Ascending aorta (tissue), 2 donors: Measurements from ENCODE around the gene ADD1. TPM values are rescaled to one million over a fixed set of nuclear protein-coding genes. Genes with fewer than 3 reads are reported as not detected.

Experiments
- DNase-seq, 2 donors: peaks; one replicate each; pipeline ENCODE4 v3.0.0-alpha.2; 2019; ENCODE audit warnings: low spot score in 2 of 2
- H3K27ac ChIP-seq, 2 donors: fragments of 200-600 bp; sonication (generic); one replicate each; pipeline ENCODE4 v1.5.1; 2016 to 2017; ENCODE audit warnings: mild to moderate bottlenecking in 1 of 2
- H3K27me3 ChIP-seq: fragments of 200-600 bp; sonication (generic); one replicate; pipeline ENCODE4 v1.5.1; 2017
- H3K36me3 ChIP-seq, 2 donors: fragments of 200-600 bp; sonication (generic); one replicate each; pipeline ENCODE4 v1.5.1; 2016
- H3K4me1 ChIP-seq, 2 donors: fragments of 200-600 bp; sonication (generic); one replicate each; pipeline ENCODE4 v1.5.1; 2016 to 2017; ENCODE audit warnings: mild to moderate bottlenecking in 1 of 2
- H3K4me3 ChIP-seq, 2 donors: fragments of 200-600 bp; sonication (generic); one replicate each; pipeline ENCODE4 v1.5.1; 2016 to 2017; ENCODE audit warnings: mild to moderate bottlenecking in 1 of 2
- H3K9me3 ChIP-seq, 2 donors: fragments of 200-600 bp; sonication (generic); one replicate each; pipeline ENCODE4 v1.5.1; 2016
- intact Hi-C: fragments of 100-400 bp; cut with DNase I; formaldehyde crosslinking; loops from one replicate; pipeline ENCODE4 v1.15.1; 2023
- total RNA-seq: library from RNA; depleted of rRNA; stranded (reverse); fragments of >200 nt; gene quantifications from one replicate; pipeline ENCODE4 v1.1.0, GENCODE V29; 2016
- TF ChIP-seq, protein P1 (sequence below), 3 experiments: fragments of 200-600 bp in 2 of 3; fragments of 450-650 bp in 1 of 3; sonication (generic) in 2 of 3; IDR thresholded peaks; one replicate each; pipeline ENCODE4 v1.5.1; 2016 to 2019; ENCODE audit warnings: antibody characterized with exemption in 3 of 3, mild to moderate bottlenecking in 1 of 3, moderate library complexity in 1 of 3

Gene ADD1
- total RNA-seq, 1 donor from 2014 or later, result 261 TPM

DNA sequence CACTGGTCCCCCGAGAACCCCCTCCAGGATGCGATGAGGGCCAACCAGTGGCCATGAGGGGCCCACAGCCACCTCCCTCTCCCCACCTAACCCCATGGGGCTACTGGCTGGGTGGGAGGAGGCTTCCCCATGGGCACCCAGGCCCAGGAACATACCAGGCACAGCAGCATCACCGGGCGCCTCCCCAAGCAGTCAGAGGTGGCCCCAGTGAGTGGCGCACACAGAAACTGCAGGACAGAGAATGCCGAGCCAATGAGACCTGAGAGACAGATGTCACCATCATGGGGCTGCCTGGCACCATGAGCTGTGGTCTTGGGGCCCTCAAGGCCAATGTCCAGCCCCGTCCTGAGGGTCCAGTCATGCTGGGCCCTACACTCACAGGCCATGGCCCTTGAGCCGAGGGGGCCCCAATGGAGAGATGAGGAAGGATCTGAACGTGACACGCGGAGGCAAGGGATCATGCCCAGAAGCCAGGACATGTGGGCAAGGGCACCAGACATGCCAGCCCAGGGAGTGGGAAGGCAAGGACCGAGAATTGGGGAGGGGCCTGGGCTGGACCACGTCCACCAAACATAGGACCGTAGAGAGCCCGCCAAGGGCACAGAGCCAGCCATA lies 89.4 kb downstream of the ADD1 start:
- Histone ChIP-seq H3K4me1 (peaks cover 0 to 21% of the 10 kb centered on the region in 2 donors), H3K4me3 (peak overlapping the region; percentile 59 to 76), H3K36me3 (peaks cover 26 to 48% of the 10 kb centered on the region in 2 donors), H3K9me3 (no peaks in the 10 kb centered on the region), H3K27ac (peak overlapping the region; percentile 77 to 79), H3K27me3 (no peaks in the 10 kb centered on the region)
- no peak for DNase-seq
- intact Hi-C loops, result loop anchor here (10.0 kb wide), 1 partner anchor 468 kb away; the partner anchor contains the start of gene RNF4
- TF ChIP-seq, protein P1, sequence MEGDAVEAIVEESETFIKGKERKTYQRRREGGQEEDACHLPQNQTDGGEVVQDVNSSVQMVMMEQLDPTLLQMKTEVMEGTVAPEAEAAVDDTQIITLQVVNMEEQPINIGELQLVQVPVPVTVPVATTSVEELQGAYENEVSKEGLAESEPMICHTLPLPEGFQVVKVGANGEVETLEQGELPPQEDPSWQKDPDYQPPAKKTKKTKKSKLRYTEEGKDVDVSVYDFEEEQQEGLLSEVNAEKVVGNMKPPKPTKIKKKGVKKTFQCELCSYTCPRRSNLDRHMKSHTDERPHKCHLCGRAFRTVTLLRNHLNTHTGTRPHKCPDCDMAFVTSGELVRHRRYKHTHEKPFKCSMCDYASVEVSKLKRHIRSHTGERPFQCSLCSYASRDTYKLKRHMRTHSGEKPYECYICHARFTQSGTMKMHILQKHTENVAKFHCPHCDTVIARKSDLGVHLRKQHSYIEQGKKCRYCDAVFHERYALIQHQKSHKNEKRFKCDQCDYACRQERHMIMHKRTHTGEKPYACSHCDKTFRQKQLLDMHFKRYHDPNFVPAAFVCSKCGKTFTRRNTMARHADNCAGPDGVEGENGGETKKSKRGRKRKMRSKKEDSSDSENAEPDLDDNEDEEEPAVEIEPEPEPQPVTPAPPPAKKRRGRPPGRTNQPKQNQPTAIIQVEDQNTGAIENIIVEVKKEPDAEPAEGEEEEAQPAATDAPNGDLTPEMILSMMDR (IDR thresholded peaks at IDR 0.05), result no peak

DNA sequence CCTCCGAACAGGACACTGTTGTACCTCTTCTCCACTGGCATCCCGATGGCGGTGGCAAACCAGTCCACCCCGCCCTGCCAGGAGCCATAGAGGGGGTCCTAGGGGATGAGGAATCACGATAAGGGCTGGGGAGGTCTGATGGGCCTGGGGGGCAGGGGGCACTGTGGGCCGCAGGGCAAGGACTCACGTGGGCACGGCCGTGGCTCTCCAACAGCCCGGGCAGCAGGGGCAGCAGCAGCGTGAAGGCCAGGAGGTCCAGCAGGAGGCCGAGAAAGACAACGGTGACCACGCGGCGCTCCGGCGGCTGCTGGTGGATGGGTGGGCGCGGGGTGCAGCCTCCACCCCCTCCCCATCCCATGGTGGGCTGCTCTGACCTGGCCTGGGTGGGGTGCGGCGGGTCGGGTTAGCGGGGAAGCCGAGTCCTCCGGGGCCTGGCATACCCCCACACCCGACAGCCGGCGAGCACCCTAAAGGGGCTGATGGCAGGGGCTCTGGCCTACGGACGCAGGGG lies 90.0 kb downstream of the ADD1 start:
- Histone ChIP-seq H3K27ac (peak overlapping the region; percentile 77 to 79), H3K36me3 (peaks cover 24 to 47% of the 10 kb centered on the region in 2 donors), H3K4me3 (peak overlapping the region; percentile 59 to 76), H3K9me3 (no peaks in the 10 kb centered on the region), H3K4me1 (peaks cover 0 to 21% of the 10 kb centered on the region in 2 donors), H3K27me3 (no peaks in the 10 kb centered on the region)
- TF ChIP-seq, protein P1 (IDR thresholded peaks at IDR 0.05), result no peak
- intact Hi-C loops, result loop anchor here (1.0 to 10.0 kb wide), 5 partner anchors 30 to 469 kb away; partner anchors contain the start of genes ADD1, GRK4, HTT and HTT-AS
- DNase-seq, result no peak

DNA sequence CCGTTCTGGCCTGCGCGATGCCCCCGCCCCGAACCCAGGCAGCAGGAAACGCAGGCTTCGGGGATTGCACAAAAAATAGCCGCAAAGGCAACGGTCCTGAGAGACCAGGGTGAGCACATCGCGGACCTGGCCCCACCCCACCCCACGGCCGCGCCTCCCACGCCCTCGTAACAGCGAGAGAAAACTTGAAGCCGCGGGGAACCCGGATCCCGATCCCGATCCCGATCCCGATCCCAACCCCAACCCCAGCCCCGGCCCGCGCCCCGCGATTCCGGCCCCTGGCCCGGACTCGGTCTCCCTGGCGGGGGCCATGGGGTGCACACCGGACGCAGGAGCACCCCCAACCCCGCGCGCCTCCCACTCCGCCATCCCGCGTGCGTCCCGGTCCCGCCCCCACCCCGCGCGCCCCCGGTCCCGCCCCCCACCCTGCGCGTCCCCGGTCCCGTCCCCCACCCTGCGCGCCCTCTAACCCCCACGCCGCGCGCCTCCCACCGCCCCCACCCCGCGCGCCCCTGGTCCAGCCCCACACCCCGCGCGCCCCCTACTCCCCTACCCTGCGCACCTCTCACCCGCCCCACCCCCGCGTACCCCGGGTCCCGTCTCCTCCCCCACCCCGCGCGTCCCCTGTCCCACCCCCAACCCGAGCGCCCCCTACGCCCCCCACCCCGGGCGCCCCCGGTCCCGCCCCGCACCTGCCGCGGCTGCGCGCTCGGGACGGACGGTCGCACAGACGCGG lies 90.6 kb downstream of the ADD1 start:
- Histone ChIP-seq H3K36me3 (peaks cover 24 to 47% of the 10 kb centered on the region in 2 donors), H3K4me3 (peak overlapping the region; percentile 59 to 76), H3K27ac (peak overlapping the region; percentile 77 to 79), H3K9me3 (no peaks in the 10 kb centered on the region), H3K4me1 (peaks cover 0 to 21% of the 10 kb centered on the region in 2 donors), H3K27me3 (no peaks in the 10 kb centered on the region)
- intact Hi-C loops, result loop anchor here (1.0 to 10.0 kb wide), 5 partner anchors 29 to 469 kb away; partner anchors contain the start of genes ADD1, GRK4, HTT and HTT-AS
- TF ChIP-seq, protein P1 (IDR thresholded peaks at IDR 0.05), result no peak
- DNase-seq, result peak in 1 of 2 donors; percentile 82

DNA sequence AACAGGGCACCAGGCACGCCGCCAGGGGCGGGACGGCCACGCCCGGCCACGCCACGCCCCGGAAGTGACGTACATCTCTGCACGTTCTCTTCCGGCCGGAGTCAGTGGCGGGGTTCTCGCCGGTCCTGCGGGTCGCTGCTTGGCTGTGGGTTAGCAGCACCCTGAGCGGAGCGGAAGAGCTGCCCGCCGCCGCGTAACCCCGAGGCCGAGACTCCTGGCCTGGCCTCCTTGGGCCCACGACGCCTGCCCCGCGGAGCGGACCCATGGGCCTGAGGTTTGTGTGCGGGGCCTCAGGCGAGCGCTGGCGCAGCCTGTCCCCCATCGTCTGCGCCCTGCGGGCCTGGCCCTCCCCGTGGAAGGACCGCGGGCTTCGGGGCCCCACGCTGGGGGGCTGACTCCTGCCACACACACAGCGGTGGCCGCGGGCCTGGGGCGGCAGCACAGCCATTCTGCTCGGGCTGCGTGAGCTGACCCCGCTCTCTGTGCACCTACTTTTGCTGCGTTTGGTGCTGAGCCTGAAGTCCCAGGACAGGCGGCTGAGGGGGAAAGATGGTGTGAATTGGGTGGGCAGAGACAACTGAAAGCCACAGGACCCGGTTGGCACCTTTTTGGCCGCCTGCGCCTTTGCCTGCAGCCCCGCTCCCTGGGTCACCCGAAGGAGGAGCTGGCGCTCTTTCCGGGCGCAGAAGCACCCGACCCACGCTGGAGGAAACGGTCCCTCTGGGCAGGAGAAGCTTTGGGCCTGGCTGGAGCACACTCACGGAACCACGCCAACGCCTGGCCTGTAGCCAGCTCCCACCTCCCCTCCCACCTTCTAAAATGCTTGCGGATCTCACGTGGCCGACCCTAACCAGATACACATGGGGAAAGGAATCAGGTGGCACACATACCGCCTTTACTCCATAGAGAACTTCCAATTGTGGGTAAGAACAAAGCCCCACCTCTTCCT lies 91.4 kb downstream of the ADD1 start:
- peaks cover 0 to 21% of the 10 kb centered on the region in 2 donors for H3K4me1 ChIP-seq

More for the DNA sequence above, 91.4 kb downstream of the ADD1 start:
- TF ChIP-seq, protein P1 (IDR thresholded peaks at IDR 0.05), result no peak
- peak overlapping the region; percentile 77 to 79 for H3K27ac ChIP-seq
- intact Hi-C loops, result loop anchor here (1.0 to 10.0 kb wide), 5 partner anchors 28 to 470 kb away; partner anchors contain the start of genes ADD1, GRK4, HTT and HTT-AS
- no peaks in the 10 kb centered on the region for H3K9me3 ChIP-seq
- H3K4me3 ChIP-seq, result peak overlapping the region; percentile 59 to 76
- no peaks in the 10 kb centered on the region for H3K27me3 ChIP-seq
- peak; percentile 72 to 95 for DNase-seq
- peaks cover 31 to 50% of the 10 kb centered on the region in 2 donors for H3K36me3 ChIP-seq
